GM19351 (cell line): ENCODE data around the gene NUDT4B.
"Not testable (repeated sequence)": the region's sequence is repeated elsewhere in the genome, so short reads cannot be mapped to it uniquely, and the experiment has no call there.

Experiments used
- ATAC-seq: cut with Tn5 transposase; IDR thresholded peaks from one replicate; pipeline ENCODE4 v1.9.1; 2021; ENCODE audit warnings: mild to moderate bottlenecking, moderate library complexity; ENCODE audit not compliant: unreplicated experiment

Gene NUDT4B

GRCh38 chr1:148793762-148794332 lies 45.3 kb downstream of the NUDT4B start:
- not testable (repeated sequence) for ATAC-seq
